Activated T-cell treated with anti-CD3 and anti-CD28 coated beads for 1 hour (primary cell): ENCODE measurements around the gene CCDC178.
"Not testable (repeated sequence)": the region's sequence is repeated elsewhere in the genome, so short reads cannot be mapped to it uniquely, and the experiment has no call there.

Experiments used
- DNase-seq: peaks from one replicate; pipeline ENCODE4 v3.0.0-alpha.2; 2020; ENCODE audit warnings: low read depth

CCDC178 gene, protein sequence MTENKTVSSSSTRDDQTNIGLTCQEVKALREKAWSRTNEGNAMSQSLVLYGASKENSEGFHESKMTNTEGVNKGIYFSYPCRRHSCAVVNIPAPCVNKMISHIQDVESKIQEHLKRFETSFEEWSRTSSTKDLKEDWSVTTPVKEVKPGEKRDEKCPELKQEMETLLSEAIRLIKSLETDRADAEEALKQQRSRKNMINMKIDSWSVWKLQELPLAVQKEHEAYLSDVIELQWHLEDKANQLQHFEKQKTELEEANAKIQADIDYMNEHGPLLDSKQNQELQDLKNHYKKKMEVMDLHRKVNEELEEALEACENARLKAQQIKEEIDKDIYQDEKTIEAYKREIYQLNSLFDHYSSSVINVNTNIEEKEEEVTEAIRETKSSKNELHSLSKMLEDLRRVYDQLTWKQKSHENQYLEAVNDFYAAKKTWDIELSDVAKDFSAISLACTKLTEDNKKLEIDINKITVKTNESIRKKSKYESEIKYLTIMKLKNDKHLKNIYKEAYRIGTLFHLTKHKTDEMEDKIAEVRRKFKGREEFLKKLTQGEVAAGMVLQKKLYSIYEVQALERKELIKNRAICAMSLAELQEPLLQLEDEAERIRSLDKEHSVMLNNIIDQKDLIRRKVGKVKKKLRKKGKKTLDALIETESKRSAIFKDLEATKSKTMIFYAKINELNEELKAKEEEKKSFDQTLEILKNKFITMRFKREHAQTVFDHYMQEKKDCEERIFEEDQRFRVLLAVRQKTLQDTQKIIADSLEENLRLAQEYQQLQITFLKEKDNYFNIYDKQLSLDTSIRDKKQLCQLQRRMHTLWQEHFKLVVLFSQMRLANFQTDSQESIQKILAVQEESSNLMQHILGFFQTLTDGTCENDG

DNA sequence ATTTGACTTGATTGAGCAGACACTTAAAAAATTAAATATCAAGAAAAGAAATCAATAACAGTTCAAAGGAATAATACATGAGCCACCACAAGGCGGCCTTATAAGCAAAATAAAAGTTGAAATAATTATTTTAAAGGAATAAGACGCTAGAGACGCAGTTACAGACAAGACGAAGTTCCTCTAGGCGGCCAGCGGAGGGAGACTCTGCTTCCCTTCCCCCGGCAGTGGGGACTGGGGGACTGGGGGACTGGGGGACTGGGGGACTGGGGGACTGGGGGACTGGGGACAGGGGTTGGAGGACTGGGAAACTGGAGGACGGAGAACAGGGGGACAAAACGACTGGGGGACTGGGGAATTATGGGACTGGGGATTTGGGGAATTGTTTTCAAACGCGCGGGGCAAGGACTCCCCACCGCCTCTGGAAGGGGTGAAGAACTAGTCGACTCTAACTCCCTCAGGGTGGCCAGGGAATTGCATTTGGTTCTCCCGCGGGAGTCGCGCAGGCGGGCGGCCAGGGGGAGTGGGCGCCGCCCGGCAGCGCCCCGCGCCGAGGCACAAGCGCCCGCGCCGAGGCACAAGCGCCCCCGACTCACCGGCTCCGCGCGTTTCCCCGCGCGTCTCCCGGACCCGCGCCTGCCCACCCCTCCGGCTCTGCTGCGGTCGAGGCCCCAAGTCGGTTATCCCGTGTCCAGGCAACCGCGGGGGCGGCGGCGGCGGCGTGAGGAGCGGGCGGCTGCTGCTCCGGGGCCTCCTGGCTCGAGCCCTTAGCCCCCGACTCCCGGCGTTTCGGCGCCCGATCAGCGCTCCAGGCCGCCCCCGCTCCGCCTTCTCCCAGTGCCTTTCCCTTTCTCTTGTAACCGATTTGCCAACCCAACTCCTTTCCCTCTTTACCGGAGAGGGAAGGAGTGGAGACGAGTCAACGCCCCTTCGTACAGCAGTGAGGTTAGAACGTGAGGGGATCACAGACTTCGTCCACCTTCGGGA is at the start of gene CCDC178:
TSS of gene CCDC178 (minus strand) at position 662 of the 984 bp plus-strand sequence. CDS start 28,633 bp downstream, outside the sequence.
- DNase-seq, result no peak

DNA sequence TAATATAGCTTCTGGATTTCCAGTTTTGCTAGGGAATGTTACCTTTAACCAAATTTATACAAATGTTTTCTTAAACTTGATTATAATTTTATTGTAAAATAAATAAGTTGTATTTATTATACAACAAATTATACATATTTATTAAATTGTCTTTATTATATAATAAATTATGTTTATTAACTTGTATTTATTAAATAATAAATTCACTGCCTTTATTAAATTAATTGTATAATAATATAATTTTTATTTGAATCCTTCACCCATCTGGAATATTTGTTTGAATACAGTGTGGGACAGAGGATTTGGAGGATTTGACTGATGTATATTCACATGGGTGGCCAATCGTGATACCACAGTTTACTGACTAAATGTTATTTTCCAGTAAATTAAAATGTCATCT is 43.4 kb upstream of the CCDC178 start:
- DNase-seq, result no peak

DNA sequence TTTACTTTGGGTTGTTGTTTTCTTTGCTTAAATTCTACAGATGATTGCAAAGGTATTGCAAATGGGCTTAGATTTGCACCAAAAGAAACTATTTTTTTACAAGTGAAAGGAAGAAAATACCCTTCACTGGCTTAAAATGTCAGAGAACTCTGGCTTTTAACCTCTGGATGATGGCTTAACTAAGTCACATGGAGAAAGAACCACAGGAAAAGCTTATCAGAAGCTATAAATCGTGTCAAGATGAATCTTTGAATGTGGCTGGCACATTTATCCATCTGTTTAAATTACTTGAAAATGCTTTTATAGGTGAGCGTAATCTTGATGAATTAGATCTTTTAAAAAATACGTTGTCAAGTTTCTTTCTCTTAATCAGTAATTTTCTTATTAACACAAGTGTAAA is 32.0 kb upstream of the CCDC178 start:
- DNase-seq, result no peak

DNA sequence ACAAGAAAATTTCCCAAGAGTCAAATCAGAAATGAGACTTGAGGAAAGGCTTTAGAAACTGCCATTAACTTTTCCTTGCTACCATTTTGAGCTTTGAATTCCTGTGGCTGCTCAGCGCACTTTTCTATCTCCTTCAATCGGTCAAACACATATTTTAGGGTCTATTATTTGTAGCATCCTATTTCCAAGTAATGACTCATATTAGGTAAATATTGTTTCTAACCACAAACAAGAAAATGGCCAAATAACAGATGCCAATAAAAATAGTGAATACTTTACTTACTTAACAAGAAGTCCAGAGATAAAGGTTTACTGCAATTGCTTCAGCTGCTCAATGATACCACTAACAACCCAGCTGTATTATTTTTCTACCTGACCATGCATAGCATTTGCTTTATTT is 29.7 kb upstream of the CCDC178 start:
- DNase-seq, result no peak

DNA sequence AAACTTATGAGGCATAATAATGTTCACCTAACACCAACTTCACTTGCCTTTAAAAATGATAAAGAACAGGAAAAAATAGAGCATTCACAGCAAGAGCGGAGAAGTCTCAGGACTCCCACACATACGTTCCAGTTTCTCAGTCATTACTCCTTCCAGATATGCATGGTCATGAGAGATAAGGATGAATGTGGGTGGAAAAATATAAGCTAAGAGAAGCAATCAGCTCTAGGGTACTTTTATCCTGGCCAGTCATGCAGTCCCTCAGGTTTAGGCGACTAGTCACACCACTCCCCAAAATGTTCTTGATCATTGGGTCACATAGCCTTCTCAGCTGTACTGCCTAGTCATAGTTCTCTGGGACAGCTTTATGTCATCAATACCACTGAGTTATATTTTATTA is 29.2 kb upstream of the CCDC178 start:
- no peak for DNase-seq

DNA sequence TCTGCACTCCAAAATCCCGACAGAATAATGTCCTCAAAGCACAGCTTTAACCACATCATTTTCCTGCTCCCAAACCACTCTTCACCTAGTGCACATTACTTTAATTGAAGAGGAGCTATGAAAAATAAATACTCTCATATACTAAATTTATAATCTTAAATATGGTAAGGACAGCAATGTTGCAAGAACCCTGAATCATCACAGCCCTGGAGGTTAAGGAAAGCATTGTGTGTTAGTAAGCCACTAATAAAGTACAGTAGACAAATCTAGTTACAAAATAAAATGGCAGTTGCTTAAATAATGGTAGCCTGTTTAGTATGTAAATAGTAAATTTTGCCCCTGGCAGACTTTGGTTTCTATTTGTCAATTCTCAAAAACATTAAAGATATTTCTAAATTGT is 27.0 kb upstream of the CCDC178 start:
- DNase-seq, result no peak

DNA sequence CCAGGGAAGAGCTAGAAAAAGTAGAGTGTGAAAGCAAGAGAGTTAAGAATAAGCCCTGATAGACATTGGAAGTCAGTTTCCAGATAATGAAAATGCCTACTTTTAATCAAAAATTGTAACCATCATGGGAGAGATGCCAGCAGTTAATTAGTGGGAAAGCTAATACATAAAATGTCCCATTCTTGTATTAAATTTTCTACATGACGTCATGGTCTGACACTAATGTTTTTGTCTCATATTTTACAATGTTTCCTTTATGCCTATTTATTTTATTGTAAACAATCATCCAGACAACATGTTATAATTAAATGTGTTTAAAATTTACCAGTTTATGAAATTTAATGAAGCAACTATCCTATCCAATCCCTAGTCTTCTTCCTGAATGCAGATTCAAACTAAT is 26.3 kb upstream of the CCDC178 start:
- no peak for DNase-seq

DNA sequence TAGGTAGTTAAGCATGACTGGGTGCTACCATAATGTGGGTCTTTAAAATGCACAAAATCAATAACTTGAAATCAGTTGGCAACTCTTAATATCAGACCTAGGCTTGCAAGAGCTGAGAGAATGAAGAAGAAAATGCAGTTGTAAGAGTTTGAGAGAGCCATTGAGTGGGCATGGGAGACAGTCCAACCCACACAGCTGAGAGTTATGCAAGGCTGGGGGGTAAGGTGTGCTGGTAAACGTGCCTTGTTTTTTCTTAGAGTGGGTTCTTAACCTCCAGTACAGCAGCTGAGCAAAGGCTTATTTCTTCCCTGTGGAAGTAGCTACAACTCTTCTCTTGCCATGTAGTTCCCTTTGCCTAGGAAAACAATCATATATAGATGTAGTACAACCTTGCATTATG is 20.2 kb upstream of the CCDC178 start:
- DNase-seq, result no peak

DNA sequence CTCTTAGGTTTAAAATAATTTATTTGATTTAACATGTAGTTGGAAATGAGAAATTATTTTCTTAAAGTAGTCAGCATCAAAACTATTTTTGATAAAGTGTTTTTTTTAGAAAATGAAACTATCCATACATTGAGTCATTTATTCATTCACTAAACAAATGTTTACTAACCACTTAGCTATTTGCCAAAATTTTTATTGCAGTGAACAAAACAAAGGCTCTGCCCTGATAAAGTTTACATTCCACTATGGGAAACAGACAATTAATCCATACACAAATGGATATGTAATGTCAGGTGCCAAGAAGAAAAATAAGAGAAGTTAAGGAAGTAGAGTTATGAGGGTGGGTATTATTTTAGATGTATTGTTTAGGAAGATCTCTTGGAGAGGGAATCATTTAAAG is 19.1 kb upstream of the CCDC178 start:
- DNase-seq, result no peak

DNA sequence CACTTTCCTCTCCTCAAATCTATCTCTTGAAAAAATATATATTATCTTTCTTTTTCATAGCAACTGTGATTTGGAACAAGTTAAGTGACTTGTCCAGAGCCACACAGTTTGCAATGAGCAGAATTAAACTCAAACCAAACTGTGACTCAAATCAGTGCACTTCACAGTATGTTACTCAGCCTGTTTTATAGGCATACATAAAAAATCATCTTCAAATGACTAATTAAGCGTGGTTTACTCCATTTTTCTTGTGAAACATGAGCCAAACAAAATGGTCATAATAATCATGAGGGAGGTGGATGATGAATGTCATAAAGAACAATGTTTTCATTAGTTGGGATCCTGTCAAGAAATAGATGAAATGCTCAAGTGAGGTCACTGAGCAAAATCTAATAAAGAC is 6.1 kb upstream of the CCDC178 start:
- no peak for DNase-seq

DNA sequence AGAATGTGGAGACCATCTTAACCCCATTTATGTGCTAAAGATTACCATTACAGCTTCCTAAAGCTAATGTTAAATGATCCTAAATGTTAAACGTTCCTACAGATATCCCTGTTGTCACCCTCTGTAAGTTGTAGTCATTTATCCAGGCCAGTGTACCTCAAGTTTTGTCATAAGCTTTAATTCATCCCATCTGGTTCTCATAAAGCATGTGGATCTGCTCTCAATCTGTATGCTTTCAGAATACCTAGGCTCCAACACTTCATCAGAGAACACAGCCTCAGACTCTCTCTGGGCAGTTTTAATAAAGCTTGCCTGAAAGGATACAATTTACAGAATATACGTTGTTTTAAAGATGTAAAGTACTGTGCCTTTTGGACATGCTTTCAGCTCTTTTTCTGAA is 4.2 kb upstream of the CCDC178 start:
- DNase-seq, result no peak

DNA sequence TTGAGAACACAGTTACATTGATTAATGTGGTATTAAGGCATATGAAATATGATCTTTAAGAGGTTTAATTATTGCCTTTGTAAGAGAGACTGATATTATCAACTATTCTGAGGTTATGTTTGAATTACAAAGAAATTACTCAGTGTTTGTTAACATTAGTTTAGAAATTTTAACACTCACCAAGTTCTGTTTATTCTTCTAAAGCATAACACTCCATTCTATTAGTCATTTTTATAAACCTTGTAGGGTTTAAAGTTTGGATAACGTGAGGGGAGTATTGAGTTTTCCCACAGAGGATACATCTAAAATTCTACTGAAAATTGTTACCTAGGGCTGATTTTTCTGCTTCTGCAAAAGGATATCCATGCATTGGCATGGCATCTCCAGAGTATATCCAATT is 7.7 kb downstream of the CCDC178 start:
- DNase-seq, result no peak

DNA sequence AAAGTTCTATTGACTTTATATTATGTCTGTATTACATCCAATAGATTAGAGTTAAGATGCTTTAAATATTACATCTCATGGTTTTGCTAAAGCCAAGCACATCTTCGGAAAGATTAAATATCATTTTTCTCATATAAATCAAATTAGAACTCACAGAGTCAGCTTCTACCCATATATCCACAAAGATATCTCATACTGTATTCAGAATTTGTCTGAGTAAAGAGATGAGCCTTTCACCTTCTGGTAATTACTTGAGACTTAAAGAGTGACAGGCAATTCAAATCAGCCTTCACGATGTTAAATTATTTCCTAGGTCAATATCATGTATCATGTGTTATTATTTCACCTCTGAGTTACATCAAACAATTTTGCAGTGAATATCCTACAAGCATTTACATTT is 13.0 kb downstream of the CCDC178 start:
- DNase-seq, result no peak

DNA sequence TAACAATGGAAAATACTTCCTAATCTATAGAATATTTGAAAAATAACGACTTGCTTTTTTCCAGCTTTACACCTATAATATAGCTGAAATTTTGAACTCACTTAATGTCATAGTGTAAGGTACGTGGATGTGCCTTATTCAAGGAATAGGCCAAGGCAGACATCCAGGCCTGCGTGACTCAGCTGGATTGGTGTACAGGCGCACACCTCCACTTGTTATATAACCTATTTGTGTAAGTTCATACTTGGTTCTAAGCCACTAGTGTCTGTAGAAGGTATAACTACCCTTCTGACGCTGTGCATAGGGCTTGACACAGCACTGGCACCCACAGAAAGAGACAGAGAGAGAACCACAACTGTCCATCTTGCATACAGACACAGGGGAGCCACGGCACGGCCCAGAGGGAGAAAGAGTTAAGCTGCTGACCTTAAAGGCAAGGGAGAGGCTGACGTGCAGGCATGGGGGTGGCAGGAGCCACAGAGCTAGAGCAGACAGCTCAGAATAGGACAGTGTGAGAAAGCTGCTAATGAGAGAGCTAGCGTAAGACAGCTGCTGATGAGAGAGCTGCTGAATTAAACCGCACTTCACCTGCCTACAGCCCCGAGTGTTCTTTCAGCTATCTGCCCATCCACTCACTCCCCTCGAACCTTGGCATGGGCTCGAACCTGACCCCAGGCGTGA is 16.1 kb downstream of the CCDC178 start:
- no peak for DNase-seq

DNA sequence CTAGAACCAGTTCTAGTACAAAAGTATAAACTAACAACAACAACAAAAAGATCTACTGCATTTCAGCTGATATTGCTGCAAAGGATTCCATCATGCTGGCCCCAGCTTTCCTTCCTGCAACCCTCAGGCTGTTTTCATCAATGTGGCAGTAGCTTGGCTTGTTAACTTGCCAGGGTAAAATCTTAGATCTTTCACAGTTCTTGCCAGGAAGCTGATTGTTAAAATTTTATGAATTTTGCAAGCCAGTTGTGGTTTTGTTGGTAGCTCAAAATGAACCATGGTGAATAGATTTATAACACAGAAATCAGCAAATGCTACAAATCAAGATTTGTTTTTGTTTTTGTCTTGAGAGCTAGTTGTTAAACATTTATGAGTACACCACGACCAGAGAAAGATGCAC is 19.3 kb downstream of the CCDC178 start:
- DNase-seq, result no peak

DNA sequence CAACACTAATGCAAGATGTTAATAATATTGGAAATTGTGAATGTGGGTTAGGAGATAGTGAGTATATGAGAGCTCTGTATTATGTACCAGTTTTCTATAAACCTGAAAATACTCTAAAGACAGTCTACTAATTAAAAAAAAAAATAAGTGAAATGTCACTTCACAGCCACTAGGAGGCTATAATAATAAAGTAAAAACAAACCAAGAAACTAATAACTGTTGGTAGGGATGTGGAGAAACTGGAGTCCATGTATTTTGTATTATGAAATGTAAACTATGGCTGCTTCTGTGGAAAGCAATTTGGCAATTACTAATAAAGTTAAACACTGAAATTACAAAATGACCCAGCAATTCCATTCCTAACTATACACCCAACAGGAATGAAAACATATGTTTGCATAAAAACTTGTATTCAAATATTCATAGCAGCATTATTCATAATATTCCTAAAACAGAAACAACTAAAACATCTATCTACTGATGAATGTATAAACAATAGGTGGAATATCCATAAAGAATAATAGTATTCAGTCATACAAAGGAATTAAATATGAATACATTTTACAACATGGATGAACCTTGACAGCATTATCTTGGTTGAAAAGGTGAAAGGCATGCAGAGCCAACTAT is 36.2 kb downstream of the CCDC178 start:
- no peak for DNase-seq

DNA sequence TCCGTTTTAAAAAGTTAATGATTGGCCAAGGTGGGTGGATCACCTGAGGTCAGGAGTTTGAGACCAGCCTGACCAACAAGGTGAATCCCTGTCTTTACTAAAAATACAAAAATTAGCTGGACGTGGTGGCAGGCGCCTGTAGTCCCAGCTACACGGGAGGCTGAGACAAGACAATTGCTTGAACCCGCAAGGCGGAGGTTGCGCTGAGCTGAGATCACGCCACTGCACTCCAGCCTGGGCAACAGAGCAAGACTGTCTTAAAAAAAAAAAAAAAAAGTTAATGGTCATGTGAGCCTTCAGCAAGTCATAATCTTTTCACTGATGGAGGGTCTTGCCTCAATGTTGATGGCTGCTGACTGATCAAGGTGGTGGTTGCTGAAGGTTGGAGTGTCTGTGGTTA is 41.6 kb downstream of the CCDC178 start:
- DNase-seq, result not testable (repeated sequence)

DNA sequence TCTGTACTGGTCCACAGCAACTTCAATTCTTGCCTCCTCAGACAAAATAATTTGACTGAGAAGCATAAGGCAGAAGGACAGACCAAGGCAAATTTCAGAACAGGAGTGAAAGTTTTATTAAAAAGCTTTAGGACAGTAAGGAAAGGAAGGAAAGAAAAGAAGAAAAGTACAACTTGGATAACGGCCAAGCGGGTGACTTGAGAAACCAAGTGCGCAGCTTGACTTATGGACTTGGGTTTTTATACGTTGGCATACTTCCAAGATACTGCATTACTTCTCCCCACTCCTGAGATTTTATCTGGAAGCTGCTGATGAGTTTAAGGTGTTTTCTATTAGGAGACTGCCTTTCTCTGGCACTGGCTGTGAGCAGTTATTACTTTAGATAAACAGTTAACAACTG is 64.7 kb downstream of the CCDC178 start:
- DNase-seq, result no peak

DNA sequence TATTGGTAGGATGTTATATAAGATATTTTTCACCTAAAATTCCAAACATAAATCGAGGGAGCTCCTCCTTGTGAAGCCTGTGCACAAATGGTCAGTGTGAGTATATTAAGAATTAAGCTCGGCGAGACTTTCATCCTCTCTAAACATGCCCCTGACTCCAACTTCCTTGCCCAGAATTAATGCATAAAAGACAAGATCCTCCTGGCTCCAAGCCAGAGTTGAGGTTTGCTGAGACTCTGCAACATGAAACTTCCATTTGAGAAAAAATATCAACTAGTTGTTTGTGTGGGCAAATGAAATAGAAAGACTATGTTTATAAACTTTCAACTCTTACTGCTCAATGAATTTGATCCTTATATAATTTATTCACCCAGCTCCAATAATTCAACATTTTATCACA is 68.1 kb downstream of the CCDC178 start:
- no peak for DNase-seq

DNA sequence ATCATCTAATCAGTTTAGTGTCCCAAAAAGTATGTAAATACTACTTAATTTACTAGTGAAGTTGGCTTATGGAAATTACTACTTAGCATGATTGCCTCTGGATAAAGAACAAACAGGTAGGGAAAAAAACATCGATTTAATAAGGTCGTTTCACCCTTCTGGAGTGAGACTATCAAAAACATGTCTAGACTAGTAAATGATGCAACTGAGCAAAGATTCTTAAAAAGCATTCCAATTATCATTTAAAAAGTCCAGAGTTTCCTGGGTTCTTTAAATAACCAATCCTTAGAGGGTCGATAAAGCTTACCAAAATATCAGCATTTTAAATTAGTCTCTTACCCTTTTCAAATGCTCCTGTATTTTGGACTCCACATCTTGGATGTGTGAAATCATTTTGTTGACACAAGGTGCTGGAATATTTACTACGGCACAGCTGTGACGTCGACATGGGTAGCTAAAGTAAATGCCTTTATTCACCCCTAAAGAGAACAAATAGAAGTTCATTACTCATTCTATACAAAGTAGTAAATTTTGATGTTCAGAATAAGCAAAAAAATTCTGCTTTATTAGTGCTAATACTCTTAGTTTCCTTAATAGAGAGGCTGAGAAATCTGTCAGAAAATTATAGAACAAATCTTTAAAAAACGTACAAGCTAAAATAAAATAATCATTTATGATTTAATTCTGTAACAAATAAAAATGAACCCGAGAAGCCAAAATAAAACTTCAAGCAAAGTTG is 70.6 kb downstream of the CCDC178 start:
- no peak for DNase-seq
